HG03457 (cell line): Measurements from ENCODE around the gene MSRB3.

Source experiments
- ATAC-seq: cut with Tn5 transposase; IDR thresholded peaks from one replicate; pipeline ENCODE4 v1.9.1; 2021; ENCODE audit warnings: moderate number of reproducible peaks; ENCODE audit not compliant: unreplicated experiment

MSRB3 gene

DNA sequence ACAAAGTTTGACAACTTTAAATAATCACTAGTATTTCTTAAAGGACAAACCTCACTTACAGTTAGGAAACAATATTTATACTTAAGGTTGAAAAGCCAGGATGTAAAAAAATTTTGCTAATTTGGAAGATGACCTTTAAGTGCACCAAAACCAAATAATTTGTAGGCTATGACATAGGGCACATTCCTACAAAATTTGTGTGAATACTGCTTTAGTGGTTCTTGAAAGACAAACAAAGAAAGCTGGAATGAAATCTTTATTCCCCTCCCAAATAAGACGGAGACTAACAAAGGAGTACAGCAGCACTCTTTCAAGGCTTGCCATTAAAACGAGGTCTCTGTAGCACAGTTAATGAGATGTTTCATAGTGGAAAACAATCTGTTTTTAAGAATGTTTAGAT is 45.6 kb downstream of the MSRB3 start:
- ATAC-seq, result no peak

DNA sequence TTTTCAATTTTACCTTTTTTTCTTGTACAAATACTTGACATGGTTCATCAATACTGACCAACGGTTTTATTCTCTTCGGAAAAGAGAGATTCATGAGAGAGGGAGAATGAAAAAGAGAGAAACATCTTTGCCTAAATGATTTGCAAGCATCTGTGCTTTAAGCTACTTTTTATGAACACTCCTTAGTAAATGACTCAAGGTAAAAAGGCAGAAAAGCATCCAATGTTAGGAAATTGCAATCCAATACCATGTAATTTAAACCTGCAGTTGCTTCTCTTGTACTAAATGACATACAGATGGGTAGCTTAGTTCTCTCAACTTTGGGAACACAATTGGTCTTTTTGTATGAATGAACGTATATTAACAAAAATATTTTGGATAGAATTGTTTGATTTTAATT is 46.1 kb downstream of the MSRB3 start:
- ATAC-seq, result no peak

DNA sequence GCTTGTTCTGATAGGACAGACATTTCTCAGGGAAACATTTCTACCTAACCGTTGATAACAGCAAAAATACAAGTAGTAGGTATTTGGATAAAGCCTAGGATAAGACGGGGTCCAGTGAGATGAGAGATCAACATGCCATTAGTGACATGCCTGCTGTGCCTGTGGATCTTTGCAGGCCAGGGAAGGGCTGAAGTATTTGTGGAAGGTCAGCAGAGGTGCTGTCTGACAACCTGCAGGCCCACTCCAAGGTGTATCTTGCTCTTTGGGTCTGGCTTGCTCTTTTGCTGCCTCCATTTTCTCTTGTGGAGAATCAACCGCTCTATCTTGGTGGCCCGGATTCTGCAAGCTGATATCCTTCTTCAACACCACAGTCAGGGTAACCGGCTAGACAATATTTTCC is 46.7 kb downstream of the MSRB3 start:
- ATAC-seq, result no peak

DNA sequence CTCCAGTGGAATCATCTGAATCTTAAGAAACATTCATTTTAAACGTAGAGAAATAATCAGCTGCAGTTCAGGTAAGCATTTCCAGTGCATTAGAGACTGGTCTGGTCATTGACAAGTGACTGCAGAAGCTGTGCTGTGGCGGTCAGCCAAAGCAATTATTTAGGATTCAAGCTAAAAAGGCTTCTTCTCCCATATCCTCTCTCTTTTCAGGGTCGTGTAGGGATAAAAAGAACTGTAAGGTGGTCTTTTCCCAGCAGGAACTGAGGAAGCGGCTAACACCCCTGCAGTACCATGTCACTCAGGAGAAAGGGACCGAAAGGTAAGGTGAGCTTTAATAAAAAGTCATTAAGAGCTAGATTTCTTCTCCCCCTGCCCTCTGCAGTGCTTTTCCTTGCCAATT is 48.1 kb downstream of the MSRB3 start:
- no peak for ATAC-seq

DNA sequence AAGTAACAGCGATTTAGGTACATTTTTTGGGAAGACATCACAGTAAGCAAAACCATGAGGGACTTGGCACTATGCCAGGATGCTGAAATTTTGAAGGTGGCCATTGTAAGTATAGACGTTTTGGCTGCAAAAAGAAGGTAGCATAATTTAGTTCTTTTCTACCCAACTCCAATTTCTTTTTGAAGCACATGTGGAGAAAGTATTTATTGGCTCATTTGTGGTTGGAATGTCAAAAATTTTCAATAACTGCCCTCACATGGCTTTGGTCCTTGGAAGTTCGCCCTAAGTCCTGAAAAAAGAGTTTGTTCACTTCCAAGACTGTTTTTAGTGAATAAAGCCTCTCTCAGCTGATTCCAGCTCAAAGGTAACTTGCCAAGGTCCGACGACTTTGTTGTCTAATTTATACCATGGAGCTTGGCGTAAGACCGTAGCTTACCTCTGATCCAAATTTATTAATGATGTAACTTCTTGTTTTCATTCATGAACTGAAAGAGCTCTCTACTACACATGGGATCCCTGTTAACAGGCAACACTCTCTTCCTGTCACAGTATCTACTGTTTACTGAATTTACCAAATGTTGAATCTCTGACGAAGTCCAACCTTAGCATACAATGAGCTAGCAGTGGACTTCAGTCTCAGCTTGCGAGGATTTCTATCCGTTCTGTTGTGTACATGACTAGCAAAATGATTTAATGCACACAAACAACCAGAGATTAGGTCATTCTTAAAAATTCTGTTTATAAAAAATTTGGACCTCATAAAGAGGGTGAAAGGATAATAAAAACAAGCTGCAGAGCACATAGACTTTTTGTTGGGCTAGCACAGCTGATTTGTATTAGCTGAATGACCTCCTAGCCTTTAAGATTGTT is 49.0 kb downstream of the MSRB3 start:
- no peak for ATAC-seq

DNA sequence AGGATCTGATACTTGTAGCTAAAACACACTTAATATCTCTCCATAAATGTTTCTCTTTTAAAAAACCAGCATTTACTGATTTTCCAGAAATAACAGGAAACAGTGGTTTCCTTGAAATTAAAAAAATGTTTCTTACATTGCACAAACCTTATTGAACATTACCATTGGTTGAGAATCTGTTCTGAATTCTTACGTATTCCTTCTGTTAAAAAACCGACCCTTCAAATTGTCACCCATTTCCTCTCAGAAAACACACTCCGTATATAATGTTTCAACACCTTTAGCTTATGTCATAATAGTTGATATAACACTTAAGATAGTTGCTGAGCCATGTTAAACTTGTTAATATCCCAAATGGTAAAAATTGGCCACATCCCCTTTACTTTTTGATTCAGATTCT is 51.2 kb downstream of the MSRB3 start:
- no peak for ATAC-seq

DNA sequence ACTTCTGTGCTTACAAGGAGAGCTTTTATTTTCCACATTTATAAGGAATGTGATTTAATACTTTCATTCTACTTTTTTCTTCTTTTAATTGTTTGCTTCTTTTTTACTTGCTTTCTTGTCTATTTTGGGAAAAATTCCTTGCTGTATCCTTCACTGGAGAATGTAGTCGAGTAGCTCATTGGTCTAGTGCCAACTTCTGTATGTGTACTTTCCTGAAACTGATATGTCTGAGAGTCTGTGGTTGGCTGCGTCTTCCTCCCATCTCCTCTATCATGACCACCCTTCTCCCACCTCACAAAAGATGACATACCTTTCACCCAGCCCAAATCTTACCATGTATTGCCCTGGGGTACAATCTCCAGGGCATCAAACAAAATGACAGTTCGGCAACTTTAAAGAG is 51.8 kb downstream of the MSRB3 start:
- ATAC-seq, result no peak

DNA sequence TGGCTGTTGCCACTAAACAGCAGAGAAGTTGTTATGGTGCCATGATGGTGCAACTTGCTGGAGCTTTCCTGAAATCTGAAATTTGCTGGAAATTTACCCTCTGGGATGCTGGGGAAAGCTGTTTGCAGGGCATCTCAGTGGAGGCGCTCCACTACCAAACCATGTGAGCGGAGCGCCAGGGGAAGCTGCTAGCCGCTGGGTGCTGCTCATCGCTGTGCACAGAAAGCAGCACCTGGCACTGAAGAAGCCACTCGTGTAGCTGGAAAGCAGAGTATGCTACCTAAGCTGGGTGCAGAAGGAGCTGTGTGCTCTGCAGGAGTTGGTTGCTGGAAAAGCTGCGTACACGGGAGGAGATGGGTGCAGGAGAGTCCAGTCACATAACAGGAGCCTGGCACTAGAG is 53.0 kb downstream of the MSRB3 start:
- ATAC-seq, result no peak

DNA sequence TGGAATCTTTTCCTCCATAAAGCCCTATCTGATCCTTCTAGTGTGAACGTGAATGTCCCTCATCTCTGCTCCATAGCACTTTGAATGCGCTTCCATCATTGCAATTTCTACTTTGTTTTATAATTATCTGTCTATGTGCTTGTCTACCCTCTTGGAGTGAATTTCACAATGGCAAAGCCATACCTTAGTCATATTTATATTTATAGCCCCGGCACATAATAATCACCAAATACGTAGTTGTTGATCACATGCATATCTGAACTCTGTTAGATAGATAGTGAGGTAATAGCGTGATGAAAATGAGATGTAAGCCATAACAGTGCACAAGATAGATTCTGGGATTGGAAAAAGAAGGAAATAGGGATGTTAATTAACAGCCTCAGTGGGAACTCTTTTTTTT is 55.2 kb downstream of the MSRB3 start:
- ATAC-seq, result no peak

DNA sequence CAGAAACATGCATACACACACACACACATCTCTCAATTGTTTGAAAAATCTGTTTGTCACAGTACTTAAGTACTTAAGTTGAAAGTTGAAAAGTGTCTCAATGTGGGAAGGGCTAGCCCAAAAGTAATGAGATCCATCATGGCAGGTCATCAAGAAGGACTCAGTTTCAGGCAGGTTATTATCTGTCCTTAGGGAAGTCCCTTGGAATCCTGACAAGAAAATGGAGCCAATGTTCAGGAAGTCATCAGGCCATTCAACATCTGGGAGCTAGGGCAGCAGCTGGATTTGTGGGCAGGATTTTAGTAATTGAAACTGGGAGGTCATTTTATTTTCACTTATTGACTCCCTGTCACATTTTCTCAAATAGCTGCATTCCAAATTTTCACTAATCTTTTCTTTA is 56.0 kb downstream of the MSRB3 start:
- ATAC-seq, result no peak

DNA sequence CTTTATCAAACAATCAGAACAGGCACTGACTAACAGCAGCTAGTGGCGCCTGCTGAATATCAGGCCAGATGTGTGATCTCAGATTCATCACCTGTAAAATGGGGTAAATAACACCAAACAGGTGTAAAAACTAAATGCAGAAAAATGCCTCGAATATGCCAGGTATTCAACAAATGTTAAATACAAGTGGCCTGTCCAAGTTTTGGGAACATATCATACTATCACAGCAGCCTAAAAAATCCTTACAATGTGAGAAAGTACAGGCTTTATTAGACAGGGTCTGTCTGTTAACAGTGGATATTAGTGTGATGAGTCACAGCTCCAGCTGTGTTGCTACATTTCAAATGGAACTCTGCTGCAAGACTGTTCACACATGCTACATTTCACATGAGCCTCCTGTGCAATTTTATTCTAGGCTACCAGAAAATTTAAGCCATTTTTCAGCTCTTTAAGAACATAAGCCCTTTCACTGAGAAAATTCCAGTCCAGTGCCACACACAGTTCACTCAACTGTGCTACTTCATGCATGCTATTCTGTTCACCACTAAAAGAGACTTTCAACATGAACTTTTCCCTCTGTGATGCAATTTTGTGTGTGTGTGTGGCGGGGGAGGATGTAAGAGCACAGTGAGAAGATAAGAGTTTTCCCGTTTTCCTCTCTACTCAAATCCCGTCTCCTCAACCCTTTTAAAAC is 56.7 kb downstream of the MSRB3 start:
- no peak for ATAC-seq

DNA sequence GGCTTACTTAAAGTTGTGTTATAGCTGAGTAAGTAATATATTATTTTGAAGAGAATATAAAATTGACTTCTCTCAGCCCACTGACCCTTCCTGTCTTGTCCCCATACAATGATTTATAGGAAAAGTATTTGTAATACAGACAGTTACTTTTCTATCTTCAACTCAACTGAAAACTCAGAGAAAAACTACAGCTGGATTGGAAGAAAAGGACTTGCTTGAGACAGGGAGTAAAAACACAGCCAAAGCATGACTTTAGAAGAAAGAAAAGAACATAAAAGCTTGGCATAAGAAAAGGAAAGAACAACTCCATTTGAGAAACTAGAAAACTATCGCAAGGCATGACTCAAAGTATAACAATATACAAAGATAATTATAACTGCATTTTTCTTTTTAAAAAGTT is 57.5 kb downstream of the MSRB3 start:
- ATAC-seq, result no peak

DNA sequence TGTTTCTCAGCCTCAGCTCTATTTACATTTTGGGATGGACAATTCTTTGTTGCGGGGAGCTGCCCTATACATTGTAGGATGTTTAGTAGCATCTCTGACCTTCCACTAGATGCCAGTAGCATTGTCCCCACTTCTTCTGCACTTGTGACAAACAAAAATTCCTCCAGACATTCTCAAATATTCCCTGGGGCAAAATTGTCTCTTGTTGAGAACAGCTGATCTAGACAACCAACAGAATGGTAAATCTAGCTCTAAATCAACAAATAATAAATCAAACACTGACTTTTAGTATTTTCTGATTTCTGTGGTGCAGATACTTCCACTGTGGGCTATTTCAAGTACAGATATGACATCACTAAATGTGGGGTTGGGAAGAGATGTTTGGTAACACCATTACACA is 60.7 kb downstream of the MSRB3 start:
- ATAC-seq, result no peak

DNA sequence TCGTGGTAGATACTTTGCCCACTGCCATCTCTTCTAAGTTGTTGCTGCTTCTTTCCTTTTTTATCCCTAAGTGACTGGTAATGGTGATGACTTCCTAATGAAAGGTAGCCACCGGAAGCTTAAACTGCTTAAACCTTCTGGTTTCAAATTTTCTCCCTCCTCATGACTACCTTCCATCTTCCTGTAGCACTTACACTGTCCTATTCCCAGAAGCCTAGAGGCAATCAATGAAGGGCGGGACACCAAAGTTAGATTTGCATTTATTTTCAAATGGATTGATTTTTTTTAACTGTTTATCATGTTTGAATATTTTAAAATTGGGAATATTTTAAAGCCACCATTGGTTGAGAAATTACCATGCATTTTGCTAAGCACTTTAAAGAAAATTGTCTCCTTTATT is 64.7 kb downstream of the MSRB3 start:
- no peak for ATAC-seq

DNA sequence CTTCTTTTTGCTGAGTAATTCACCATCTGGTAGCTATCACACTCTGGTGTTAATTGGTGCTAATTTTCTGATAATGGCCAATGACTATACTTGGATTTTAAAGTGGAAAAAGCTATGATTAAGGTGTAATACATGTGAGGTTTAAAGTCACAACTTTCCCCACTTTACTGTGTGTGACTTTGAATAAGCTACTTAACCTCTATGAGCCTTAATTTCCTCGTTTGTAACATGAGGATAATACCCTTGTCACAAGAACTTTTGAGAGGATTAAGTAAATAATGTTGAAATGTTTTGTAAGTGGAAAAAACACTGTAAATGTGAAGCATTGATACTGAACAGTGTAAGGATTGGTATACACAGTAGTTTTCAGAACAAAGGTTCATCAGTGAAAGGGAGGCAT is 65.3 kb downstream of the MSRB3 start:
- no peak for ATAC-seq

DNA sequence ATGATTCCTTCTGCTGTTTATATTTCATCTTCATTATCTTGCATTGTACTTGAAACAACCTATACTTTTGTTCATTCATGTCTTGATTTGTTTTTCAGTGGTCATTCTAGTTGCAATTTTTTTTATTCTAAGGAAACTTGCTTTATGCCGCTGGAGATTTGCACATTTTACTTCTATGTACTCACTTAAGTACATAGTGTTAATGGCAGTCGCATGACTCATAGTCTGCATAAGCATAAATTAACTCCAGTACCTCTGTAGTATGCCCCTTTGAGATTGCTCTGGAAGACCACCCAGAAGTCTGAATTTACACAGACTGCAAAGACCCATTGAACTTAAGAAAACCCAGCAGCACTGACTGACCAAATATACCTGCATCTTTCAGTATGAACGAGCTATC is 77.0 kb downstream of the MSRB3 start:
- no peak for ATAC-seq

DNA sequence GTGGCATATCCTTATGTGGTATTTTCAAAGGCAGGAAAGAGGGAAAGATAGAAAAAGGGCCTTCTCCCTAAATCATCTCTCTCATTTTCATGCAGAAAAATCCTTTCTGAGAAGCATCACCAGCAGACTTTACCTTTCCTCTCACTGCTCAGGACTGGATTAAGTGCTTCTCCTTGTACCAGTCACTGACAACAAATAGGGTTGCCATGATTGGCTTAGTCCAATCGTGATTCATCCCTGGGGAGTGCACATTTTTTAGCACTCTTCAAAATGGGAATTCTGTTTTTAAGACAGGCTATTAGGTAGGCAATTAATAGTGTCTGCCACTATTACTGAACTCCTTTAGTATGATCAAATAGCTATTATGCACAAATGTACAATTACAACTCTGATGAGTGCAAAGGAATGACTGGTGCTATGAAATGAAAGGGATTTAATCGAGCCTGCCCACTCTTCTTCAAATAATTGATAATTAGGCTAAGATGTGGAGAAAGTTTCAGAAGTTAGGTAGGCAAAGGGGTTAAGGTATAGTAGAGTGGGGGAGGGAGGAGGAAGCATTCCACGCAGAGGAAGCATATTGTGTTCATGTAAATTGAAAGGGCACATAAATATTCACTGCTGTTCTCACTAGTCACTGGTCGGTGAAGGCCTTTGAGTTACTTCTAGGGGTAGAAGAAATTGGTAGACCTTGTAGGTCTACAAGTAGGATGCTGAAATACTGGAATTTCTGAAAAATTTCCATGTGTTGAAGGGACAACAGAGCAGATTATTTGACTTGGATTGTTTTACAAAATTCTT is 84.0 kb downstream of the MSRB3 start:
- ATAC-seq, result no peak

DNA sequence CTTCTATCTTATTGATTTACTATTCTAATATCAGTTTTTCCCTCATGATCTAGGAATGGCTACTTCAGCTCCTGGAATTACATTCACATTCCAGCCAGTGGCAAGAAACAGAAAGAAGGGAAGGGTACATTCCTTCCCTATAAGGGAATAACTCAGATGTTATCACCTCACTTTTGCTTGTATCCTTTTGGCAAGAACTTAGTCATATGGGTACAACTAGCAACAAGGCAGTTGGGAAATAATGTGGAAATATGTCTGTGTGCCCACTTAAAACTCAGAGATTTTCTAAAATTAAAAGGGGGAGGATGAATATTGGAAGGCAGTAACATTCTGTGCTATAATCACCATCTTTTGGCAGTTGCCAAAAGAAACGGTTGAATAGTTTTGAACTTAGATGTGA is 85.6 kb downstream of the MSRB3 start:
- no peak for ATAC-seq

DNA sequence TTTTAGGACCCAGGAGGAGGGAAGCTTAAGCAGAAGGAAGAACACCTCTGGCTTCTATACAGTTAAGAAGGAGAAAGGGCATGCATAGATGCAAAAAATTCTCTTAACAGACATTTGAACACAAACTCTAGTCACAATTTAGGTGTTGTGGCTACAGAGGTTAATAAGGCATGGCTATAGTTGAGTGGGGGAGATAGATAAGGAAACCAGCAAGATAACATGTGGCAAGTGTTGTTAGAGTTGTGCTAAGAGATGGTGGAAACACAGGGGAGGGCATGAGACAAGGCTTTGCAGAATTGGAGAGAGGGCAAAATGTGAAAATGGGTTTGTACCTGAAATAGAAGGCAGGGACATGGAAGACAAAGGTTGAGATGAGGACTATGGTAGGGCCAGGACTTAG is 88.9 kb downstream of the MSRB3 start:
- no peak for ATAC-seq

DNA sequence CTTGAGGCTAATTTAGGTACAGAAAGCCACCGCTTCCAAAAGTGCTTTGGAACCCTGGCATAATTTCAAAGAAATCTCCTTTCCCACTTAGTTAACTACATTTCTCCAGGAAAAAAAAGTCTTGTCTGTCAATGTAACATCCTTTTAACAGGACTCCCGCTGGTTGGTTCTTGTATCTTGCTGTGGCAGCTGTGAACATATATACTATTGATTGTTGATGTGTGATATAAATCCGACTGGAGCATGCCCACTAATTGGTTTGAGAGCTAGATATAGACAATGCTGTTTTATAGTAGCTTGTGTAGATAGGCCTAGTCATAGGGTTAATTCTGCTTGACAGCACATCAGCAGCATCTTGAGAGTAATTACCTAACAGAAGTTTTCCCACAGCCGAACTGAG is 89.6 kb downstream of the MSRB3 start:
- ATAC-seq, result no peak

DNA sequence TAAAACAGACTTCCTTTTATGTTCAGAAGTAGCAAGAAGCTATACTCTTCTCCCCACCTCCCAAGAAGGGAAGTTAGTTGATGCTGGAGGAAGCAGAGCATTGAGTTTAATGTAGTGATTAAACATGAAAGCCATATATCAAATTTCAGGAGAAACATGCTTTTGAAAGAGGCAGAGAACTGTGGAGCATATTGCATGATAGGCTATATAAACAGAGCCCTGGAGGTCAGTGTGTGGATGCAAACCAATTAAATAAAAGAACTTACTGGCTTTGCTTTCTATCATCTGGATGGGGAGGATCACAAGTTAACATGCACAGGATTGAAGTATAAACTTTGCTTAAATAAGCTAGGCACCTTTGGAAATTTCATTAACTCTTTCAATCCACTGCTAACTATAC is 94.1 kb downstream of the MSRB3 start:
- ATAC-seq, result no peak

DNA sequence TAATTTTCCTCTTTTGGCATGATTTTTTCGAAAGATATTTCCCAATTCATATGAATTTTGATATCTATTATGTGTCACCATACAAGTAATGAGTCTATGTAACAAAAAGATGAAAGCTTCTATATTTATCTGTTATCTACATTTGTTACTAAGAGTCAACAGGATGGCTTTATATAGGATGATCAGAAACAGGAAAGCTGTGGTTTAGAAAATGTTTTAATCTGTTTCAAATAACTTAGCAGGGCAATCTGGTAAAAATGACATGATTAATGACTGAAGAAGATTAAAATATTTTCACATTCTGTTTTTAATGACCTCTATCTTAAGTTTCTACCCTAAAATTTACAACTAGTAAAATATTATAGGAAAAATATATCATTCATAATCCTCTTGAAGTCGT is 105.8 kb downstream of the MSRB3 start:
- ATAC-seq, result no peak
